GM18909 (cell line): ENCODE data around the gene PHKA2.
A peak's percentile ranks its signal among the peaks of the same experiment; 100 is the strongest.
"Not testable (repeated sequence)": the region's sequence is repeated elsewhere in the genome, so short reads cannot be mapped to it uniquely, and the experiment has no call there.

Experiments
- ATAC-seq: cut with Tn5 transposase; IDR thresholded peaks from one replicate; pipeline ENCODE4 v1.9.1; 2021; ENCODE audit warnings: mild to moderate bottlenecking; ENCODE audit not compliant: unreplicated experiment, poor library complexity

The PHKA2 gene, protein sequence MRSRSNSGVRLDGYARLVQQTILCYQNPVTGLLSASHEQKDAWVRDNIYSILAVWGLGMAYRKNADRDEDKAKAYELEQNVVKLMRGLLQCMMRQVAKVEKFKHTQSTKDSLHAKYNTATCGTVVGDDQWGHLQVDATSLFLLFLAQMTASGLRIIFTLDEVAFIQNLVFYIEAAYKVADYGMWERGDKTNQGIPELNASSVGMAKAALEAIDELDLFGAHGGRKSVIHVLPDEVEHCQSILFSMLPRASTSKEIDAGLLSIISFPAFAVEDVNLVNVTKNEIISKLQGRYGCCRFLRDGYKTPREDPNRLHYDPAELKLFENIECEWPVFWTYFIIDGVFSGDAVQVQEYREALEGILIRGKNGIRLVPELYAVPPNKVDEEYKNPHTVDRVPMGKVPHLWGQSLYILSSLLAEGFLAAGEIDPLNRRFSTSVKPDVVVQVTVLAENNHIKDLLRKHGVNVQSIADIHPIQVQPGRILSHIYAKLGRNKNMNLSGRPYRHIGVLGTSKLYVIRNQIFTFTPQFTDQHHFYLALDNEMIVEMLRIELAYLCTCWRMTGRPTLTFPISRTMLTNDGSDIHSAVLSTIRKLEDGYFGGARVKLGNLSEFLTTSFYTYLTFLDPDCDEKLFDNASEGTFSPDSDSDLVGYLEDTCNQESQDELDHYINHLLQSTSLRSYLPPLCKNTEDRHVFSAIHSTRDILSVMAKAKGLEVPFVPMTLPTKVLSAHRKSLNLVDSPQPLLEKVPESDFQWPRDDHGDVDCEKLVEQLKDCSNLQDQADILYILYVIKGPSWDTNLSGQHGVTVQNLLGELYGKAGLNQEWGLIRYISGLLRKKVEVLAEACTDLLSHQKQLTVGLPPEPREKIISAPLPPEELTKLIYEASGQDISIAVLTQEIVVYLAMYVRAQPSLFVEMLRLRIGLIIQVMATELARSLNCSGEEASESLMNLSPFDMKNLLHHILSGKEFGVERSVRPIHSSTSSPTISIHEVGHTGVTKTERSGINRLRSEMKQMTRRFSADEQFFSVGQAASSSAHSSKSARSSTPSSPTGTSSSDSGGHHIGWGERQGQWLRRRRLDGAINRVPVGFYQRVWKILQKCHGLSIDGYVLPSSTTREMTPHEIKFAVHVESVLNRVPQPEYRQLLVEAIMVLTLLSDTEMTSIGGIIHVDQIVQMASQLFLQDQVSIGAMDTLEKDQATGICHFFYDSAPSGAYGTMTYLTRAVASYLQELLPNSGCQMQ

GRCh38 chrX:18983666-18984380, at the start of gene PHKA2:
Gene PHKA2 (minus strand): TSS chrX:18984114. CDS start chrX:18983932, 182 bp downstream.
- ATAC-seq = peak; percentile 50

GRCh38 chrX:19030805-19031204, 46.9 kb upstream of the PHKA2 start:
- no peak for ATAC-seq

- ATAC-seq = no peak
Measured at GRCh38 chrX:19028560-19028959, 44.6 kb upstream of the PHKA2 start.

- no peak for ATAC-seq
Measured at GRCh38 chrX:19024366-19024765, 40.5 kb upstream of the PHKA2 start.

- ATAC-seq = no peak
Measured at GRCh38 chrX:19019996-19020395, 36.1 kb upstream of the PHKA2 start.

GRCh38 chrX:19017271-19017670, 33.4 kb upstream of the PHKA2 start:
- ATAC-seq = no peak

- not testable (repeated sequence) for ATAC-seq
Measured at GRCh38 chrX:19016614-19017013, 32.7 kb upstream of the PHKA2 start.

GRCh38 chrX:19007868-19008267, 24.0 kb upstream of the PHKA2 start:
- no peak for ATAC-seq

DNA sequence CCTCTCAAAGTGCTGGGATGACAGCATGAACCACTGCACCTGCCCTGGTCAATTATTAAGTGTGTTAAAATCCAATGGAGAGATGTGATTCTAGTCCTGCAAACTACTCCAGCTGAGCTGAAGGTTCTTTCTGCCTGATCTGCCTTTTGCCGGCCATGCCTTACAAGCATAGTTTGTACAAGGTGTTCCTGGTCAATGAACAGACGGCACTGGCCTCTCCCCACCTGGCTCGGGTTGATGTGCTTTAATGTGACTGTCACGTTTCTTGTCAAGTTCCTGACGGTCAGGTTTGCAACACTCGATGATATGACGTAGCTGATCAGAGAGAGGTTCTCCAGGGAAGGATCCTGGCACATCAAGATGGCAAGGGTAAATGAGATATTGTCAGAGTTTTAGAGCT, 23.1 kb upstream of the PHKA2 start:
- ATAC-seq = no peak

DNA sequence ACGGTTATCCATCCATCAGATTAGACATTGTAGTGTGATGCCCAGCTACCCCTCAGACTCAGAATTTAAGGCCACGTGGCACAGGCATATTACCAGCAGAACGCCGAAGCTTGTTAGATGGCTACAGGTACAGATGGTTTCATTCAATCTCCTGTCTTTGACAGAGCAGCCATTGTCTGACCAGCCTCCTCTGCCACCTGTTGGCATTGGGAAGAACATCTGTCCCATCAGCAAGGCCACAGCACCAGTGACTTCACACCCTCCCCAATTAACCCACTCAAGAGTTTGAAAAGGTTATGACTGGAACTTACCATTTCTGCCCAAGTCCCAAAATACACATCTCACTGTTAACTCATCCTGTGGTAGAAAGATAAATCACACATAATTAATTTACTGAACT, 22.0 kb upstream of the PHKA2 start:
- no peak for ATAC-seq

GRCh38 chrX:19003756-19004155, 19.8 kb upstream of the PHKA2 start:
- ATAC-seq = no peak

DNA sequence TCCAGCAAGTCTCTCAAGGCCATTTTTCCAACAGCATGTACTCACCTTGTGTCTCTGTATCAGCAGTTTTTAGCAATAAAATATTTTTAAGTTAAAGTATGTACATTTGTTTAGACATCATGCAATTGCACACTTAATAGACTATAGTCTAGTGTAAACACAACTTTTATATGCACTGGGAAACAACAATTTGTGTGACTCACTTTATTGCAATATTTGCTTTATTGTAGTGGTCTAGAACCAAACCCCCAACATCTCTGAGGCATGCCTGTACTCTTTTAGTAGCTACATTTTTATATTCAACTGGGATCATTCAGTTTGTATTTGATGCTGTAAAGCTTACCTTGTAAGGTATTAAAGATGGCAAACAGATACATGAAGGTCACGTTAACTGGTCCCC, 14.7 kb upstream of the PHKA2 start:
- ATAC-seq = no peak

DNA sequence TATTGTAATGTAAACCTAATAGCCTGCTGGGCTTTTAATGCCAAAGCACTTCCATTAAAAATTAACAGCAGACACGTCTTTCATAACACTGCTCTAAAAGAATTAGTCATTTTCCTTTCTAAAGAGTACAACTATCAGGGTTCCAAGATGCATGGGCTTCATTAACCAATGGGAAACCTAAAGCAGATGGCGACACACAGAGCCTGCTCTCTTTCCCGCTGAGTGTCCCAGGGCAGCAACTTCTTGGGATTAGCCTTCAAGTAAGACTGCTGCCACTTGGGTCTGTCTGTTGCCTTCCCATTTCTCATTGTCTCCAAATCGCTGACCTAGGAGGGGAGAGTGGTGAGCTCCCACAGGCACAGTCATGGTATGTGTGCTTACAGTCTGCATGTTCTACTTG, 14.0 kb upstream of the PHKA2 start:
- ATAC-seq = no peak

DNA sequence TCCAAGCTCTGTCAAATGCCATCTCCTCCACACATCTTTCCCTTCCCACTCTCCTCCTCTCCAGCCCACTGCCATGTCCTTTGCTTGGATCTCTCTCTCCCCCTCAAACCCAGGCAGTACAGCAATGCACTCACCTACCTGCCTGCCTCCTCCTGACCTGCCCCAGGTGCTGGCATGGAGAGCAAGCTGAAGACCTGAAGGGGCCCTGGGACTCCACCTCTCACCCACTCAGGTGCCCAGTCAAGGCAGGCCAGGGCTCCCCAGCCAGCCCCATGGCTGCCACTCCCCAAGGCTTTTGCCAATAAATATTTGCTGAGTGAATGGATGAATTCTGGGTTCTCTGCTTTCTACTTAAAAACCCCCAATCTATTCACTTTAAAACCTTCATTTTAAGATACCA, 12.6 kb upstream of the PHKA2 start:
- no peak for ATAC-seq

DNA sequence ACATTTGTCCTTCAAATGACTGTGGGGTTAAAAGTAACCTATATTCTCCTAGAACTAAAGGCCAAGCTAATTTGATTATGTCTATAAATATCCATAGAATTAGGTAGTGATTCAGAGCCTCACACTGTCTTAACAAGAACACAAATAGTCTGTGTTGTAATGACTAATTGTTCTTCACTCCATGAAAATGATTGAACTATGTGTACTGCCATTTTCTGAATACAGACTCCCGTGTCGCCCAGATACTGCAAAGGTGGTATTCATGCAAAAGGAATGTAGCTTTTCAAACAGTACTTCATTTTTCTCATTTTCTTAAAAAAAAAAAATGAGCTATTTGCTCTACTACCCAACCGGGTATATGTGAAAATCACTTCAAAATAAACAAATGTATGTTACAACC, 11.3 kb upstream of the PHKA2 start:
- no peak for ATAC-seq

GRCh38 chrX:18994713-18995112, 10.8 kb upstream of the PHKA2 start:
- ATAC-seq = no peak

GRCh38 chrX:18992829-18993228, 8.9 kb upstream of the PHKA2 start:
- no peak for ATAC-seq

DNA sequence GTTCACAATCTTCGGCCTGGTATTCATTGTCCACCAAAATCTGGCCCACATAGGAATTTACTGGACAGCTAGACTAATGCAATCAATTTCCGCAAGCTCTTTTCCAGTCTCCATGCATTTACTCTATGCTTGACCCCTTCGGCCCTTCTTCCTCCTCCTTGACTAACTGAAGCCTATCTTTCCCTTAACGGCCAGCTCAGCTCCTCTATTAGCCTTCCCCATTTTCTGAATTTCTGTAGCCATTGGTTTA, 1.2 kb upstream of the PHKA2 start:
- ATAC-seq = no peak

DNA sequence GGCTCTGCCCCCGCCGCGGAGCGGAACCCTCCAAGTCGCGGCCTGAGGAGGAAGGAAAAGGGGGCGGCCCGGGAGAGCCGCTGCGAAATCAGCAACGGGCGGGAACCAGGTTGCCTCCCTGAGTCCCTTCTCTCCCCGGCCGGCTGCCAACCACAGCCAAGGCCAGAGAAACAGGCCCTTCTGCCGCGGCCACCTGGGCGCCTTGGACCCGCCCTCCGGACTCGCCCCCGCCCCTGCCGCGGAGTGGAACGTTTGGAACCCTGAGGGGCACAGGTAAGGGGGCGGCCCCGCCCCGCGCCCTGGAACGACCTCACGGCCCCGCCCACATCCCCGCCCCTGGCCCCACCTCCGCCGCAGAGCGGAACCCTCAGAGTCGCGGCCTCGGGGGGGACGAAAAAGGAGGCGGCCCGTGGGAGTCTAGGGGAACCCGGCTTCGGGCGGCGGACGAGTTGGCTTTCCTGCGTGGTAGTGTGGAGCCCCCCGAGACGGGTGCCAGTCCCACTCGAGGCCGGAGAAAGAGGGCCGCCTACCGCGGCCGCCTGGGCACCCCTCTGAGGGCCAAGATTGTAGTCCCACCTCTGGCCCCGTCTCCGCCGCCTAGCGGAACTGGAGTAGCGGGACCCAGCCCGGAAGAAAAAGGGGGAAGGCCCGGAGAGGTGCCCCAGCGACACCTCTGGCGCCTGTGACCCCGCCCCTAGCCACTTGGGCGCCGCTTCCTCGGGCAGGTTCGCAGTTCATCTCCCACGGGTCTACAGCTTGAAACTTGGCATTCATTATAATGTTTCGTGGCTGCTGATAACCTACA, 669 bp upstream of the PHKA2 start:
- peak; percentile 90 for ATAC-seq
